ENCODE measurements around the gene LRMDA.
"Not testable (repeated sequence)": the region's sequence is repeated elsewhere in the genome, so short reads cannot be mapped to it uniquely, and the experiment has no call there.

Gene LRMDA

DNA sequence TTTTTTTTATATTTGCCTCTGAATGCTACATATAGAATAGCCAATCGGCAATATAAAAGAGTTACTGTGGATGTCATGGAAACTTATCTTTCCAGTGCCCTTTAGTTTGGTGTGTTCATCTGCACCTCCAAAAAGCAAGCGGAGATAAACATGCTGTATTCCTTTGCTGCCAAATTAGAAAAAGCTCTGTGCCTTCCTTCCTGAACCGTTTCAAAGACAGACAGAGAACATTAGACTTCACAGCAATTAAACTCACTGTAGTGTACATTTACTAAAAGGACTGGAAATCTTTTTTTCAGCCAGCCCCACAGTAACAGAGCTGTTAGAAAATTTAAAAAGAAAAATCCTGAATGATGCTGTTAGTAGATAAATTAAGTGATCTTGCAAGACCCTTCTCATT lies 707.5 kb downstream of the LRMDA start:
- ATAC-seq (ENCODE audit: insufficient read depth, low read depth) (no peak), DNase-seq (no peak)
- Histone ChIP-seq H3K4me3 (ENCODE audit: low read depth in 1 of 2, low read length in 2 of 2) (no peak overlapping the region), H2AFZ (ENCODE audit: low read depth, low read length) (no peak overlapping the region), H3K4me2 (ENCODE audit: insufficient read depth, low read length) (no peak overlapping the region), H3K4me1 (ENCODE audit: insufficient read depth, low read length) (no peaks in the 10 kb centered on the region), H3K36me3 (ENCODE audit: insufficient read depth, low read length) (no peaks in the 10 kb centered on the region), H3K9me3 (ENCODE audit: insufficient read depth, low read length, severe bottlenecking) (no peaks in the 10 kb centered on the region), H3K27ac (ENCODE audit: low read length) (no peak overlapping the region), H3K27me3 (ENCODE audit: insufficient read depth, low read length, poor library complexity) (no peaks in the 10 kb centered on the region), H3K79me2 (ENCODE audit: insufficient read depth, low read length) (no peaks in the 10 kb centered on the region), H4K20me1 (ENCODE audit: insufficient read depth, low read length) (no peaks in the 10 kb centered on the region), H3K9ac (ENCODE audit: low read depth, low read length) (no peak overlapping the region)
- no peak for TF ChIP-seq EZH2 (IDR thresholded peaks at IDR 0.05; ENCODE audit: borderline replicate concordance, low read depth, low read length, severe bottlenecking)
- TF ChIP-seq, protein P1, sequence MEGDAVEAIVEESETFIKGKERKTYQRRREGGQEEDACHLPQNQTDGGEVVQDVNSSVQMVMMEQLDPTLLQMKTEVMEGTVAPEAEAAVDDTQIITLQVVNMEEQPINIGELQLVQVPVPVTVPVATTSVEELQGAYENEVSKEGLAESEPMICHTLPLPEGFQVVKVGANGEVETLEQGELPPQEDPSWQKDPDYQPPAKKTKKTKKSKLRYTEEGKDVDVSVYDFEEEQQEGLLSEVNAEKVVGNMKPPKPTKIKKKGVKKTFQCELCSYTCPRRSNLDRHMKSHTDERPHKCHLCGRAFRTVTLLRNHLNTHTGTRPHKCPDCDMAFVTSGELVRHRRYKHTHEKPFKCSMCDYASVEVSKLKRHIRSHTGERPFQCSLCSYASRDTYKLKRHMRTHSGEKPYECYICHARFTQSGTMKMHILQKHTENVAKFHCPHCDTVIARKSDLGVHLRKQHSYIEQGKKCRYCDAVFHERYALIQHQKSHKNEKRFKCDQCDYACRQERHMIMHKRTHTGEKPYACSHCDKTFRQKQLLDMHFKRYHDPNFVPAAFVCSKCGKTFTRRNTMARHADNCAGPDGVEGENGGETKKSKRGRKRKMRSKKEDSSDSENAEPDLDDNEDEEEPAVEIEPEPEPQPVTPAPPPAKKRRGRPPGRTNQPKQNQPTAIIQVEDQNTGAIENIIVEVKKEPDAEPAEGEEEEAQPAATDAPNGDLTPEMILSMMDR (IDR thresholded peaks at IDR 0.05; ENCODE audit: borderline replicate concordance, extremely low read depth, low read length, poor library complexity, severe bottlenecking) = no peak

DNA sequence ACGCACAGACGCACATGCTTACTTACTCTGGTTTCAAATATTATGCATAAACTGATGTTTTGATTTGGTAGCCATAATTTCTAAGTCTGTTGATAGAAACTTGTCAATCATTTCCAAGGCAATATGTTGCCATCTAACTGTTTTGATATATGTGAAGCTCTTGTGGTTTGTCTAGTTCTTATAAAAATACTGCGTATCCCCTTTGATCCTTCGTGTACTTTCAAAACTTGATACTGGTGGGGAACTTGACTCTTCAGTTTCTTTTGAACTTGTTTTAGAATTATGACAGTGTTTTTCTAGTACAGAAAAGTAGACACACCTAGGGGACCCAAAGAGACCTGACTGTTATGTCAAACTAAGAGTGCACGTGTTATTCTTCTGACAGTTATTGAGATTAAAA lies 708.0 kb downstream of the LRMDA start:
- Histone ChIP-seq H3K27ac (ENCODE audit: low read length) (no peak overlapping the region), H4K20me1 (ENCODE audit: insufficient read depth, low read length) (no peaks in the 10 kb centered on the region), H3K9me3 (ENCODE audit: insufficient read depth, low read length, severe bottlenecking) (no peaks in the 10 kb centered on the region), H3K27me3 (ENCODE audit: insufficient read depth, low read length, poor library complexity) (no peaks in the 10 kb centered on the region), H3K36me3 (ENCODE audit: insufficient read depth, low read length) (no peaks in the 10 kb centered on the region), H3K4me1 (ENCODE audit: insufficient read depth, low read length) (no peaks in the 10 kb centered on the region), H3K79me2 (ENCODE audit: insufficient read depth, low read length) (no peaks in the 10 kb centered on the region), H3K4me2 (ENCODE audit: insufficient read depth, low read length) (no peak overlapping the region), H3K4me3 (ENCODE audit: low read depth in 1 of 2, low read length in 2 of 2) (no peak overlapping the region), H3K9ac (ENCODE audit: low read depth, low read length) (no peak overlapping the region), H2AFZ (ENCODE audit: low read depth, low read length) (no peak overlapping the region)
- TF ChIP-seq EZH2 (IDR thresholded peaks at IDR 0.05; ENCODE audit: borderline replicate concordance, low read depth, low read length, severe bottlenecking) = no peak
- TF ChIP-seq, protein P1 (IDR thresholded peaks at IDR 0.05; ENCODE audit: borderline replicate concordance, extremely low read depth, low read length, poor library complexity, severe bottlenecking) = no peak
- DNase-seq (no peak), ATAC-seq (ENCODE audit: insufficient read depth, low read depth) (no peak)

DNA sequence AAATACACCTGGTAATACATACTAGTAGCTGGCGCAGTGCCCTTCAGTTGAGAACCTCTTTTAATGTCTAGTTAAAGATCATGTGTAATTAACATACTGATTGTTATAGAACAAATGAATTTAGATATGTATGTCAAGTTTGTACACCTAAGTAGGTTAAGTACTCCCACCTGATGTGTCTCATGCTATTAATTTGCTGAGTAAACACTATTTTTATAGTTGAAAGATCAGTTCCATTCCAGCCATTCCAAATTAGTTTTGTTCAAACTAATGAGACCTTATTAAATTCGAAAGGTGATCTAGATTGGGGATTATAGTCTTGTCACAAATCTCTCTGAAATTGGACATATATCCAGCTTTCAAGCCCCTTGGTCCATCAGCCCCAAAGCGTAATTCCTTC lies 710.0 kb downstream of the LRMDA start:
- Histone ChIP-seq H4K20me1 (ENCODE audit: insufficient read depth, low read length) (no peaks in the 10 kb centered on the region), H2AFZ (ENCODE audit: low read depth, low read length) (no peak overlapping the region), H3K36me3 (ENCODE audit: insufficient read depth, low read length) (no peaks in the 10 kb centered on the region), H3K27me3 (ENCODE audit: insufficient read depth, low read length, poor library complexity) (no peaks in the 10 kb centered on the region), H3K9ac (ENCODE audit: low read depth, low read length) (no peak overlapping the region), H3K4me2 (ENCODE audit: insufficient read depth, low read length) (no peak overlapping the region), H3K27ac (ENCODE audit: low read length) (no peak overlapping the region), H3K4me1 (ENCODE audit: insufficient read depth, low read length) (no peaks in the 10 kb centered on the region), H3K4me3 (ENCODE audit: low read depth in 1 of 2, low read length in 2 of 2) (no peak overlapping the region), H3K9me3 (ENCODE audit: insufficient read depth, low read length, severe bottlenecking) (no peaks in the 10 kb centered on the region), H3K79me2 (ENCODE audit: insufficient read depth, low read length) (no peaks in the 10 kb centered on the region)
- DNase-seq = no peak
- ATAC-seq (ENCODE audit: insufficient read depth, low read depth) = no peak
- TF ChIP-seq, protein P1 (IDR thresholded peaks at IDR 0.05; ENCODE audit: borderline replicate concordance, extremely low read depth, low read length, poor library complexity, severe bottlenecking) = no peak
- no peak for TF ChIP-seq EZH2 (IDR thresholded peaks at IDR 0.05; ENCODE audit: borderline replicate concordance, low read depth, low read length, severe bottlenecking)

DNA sequence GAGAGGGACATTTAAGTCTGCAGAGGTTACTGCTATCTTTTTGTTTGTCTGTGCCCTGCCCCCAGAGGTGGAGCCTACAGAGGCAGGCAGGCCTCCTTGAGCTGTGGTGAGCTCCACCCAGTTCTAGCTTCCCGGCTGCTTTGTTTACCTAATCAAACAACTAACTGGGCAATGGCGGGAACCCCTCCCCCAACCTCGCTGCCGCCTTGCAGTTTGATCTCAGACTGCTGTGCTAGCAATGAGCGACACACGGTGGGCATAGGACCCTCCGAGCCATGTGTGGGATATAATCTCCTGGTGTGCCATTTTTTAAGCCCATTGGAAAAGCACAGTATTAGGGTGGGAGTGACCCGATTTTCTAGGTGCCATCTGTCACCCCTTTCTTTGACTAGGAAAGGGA lies 716.8 kb downstream of the LRMDA start:
- H3K36me3 ChIP-seq (ENCODE audit: insufficient read depth, low read length); ATAC-seq (ENCODE audit: insufficient read depth, low read depth); H3K4me2 ChIP-seq (ENCODE audit: insufficient read depth, low read length); H3K9ac ChIP-seq (ENCODE audit: low read depth, low read length); H2AFZ ChIP-seq (ENCODE audit: low read depth, low read length); H4K20me1 ChIP-seq (ENCODE audit: insufficient read depth, low read length); H3K9me3 ChIP-seq (ENCODE audit: insufficient read depth, low read length, severe bottlenecking); H3K27me3 ChIP-seq (ENCODE audit: insufficient read depth, low read length, poor library complexity); H3K4me3 ChIP-seq (ENCODE audit: low read depth in 1 of 2, low read length in 2 of 2); DNase-seq; H3K27ac ChIP-seq (ENCODE audit: low read length); H3K4me1 ChIP-seq (ENCODE audit: insufficient read depth, low read length); H3K79me2 ChIP-seq (ENCODE audit: insufficient read depth, low read length): not testable (repeated sequence)

Measured in DND-41 (cell line).